GM10847 (cell line): ENCODE data around the gene TNPO1.

Experiments used
- POLR2A ChIP-seq: IDR thresholded peaks from 2 replicates; pipeline ENCODE4 v1.6.1; 2011; ENCODE audit not compliant: insufficient read length; ENCODE audit errors: extremely low read depth

TNPO1 gene

DNA sequence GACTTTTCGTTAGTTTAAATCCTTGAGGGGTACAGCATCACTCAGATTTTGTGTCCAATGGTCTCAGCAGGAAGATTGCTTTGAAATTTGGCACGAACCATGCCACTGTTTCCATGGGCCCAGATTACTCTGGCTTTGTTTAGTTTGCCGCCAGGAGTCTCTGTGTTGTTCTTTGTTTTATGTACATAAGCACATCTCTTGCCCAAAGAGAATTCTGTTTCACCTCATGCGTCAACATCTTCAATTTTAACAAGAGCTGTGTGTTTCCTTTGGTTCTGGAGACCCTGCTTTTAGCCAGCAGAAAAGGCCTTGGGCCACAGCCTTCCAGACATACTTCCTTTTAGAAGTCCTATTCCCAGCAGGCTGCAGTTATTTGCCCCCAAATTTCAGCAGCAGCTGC, 62.4 kb downstream of the TNPO1 start:
- TF ChIP-seq POLR2A = no peak

DNA sequence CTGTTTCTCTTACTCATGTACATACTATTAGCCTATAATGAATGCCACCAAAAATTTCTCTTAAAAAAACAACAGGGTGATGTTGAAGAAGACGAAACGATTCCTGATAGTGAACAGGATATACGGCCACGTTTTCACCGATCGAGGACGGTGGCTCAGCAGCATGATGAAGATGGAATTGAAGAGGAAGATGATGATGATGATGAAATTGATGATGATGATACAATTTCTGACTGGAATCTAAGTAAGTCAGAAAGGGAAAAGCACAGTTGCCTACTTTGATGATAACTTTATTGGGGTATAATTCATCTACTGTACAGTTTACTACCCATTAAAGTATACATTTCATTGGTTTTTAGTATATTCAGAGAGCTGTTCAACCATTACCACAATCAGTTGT, 66.5 kb downstream of the TNPO1 start:
- TF ChIP-seq POLR2A = no peak

DNA sequence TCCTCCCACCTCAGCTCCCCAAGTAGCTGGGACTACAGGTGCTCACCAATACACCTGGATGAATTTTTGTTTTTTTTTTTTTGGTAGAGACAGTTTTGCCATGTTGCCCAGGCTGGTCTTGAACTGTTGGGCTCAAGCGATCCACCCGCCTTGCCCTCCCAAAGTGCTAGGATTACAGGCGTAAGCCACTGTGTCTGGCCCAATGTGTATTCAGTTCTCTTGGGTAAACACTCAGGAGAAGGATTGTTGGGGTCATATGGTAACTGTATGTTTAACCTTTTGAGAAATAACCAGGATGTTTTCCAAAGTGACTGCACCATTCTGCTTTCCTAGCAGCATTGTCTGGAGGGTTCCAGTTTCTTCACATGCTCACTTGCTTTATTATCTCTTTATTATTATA, 67.4 kb downstream of the TNPO1 start:
- no peak for TF ChIP-seq POLR2A

DNA sequence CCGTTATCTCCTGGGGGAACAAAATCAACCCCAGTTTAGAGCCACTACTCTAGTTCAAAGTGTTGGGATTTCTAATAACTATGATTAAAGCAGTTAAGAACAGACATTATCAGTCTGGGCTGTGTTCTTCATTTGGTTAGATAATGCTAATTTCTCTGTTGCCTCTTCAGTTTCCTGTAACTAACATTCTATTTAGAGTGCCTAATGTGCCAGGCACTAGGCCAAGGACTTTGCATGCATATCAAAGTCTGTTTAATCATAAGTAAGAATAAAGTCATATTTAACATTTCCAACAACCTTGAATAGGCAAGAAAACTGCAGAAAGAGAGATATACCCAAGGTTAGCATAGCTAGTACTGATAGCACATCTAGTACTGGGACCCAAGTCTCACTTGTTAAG, 68.4 kb downstream of the TNPO1 start:
- no peak for TF ChIP-seq POLR2A

DNA sequence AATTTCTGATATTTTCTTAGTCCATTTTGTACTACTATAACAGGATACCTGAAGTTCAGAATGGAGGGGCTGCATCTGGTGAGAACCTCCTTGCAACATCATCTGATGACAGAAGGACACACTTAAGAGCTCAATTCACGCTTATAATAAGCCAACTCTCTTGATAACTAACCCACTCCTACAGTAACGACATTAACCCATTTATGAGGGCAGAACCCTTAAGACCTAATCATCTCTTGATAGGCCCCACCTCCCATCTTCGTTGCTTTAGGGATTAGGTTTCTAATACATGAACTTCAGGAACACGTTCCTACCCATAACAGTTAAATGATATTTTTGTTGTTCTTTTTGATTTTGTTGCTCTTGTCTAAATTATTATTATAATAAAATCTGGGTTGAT, 69.4 kb downstream of the TNPO1 start:
- no peak for TF ChIP-seq POLR2A

DNA sequence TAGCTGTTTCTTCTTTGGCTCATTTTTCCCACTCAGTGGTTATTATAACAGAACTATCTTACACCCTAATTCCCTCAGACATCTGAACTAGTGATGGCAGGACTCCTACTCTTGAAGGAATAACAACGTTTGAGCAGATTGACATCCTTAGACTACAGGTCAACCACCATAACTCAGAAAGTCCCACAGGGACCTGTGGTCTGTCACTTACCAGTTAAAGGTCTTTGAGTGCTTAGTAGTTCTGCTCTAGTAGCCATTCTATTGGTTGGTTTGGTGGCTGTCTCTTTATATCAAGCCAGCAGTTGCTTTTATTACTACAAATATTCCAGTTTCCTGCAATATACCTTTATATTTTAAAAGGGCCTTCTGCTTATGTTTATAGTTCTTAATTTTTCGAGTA, 72.1 kb downstream of the TNPO1 start:
- TF ChIP-seq POLR2A = no peak

DNA sequence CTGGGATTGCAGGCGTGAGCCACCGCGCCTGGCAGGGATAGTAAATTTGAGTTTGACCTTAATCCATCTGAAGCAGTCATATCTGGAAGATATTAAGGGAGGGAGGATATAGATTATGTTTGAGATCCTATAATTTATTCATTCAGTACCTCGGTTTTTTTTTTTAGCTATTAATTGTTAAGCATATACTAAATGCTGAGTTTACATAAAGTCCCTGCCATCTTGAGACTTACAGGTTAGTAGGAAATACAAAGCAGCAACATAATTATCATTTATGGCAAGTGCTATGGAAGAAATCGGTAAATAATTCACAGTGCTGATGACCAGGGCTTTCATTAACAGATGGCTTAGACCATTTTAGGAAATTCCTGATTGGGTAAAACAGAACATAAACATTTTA, 72.9 kb downstream of the TNPO1 start:
- no peak for TF ChIP-seq POLR2A

DNA sequence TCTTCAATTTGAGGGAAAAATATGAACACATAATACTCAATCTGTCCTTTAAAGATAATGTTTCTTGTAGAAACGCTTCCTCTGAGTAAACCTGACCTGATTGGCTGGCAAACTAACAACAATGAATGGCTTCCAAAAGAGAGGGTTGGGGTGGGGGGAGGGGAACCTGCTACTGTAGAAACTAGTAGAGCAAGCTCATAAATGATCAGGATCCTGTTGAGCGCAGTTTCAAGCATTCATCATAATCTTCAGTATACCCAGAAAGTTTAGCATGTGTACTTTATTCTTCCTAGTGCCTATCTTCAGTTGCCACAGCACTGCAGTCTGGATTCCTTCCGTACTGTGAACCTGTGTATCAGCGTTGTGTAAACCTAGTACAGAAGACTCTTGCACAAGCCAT, 76.4 kb downstream of the TNPO1 start:
- TF ChIP-seq POLR2A = no peak

DNA sequence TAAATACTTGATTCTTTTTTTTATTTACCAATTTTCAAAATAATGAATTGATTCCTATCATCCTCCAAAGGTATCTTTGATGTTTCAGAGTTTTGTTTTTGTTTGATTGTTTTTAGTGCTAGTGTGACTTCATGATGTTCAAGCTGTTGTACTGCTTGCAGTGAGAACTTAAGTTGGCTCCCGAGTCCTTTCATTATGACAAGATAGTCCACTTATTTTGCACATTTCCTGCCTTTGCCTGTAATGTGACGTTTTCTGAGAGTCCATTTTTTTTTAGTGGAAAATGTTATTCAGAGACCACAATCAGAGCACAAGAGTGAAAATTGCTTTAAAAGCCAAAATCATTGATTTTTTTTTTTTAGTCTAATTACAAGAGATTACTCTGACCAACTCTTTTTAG, 79.3 kb downstream of the TNPO1 start:
- TF ChIP-seq POLR2A = no peak

DNA sequence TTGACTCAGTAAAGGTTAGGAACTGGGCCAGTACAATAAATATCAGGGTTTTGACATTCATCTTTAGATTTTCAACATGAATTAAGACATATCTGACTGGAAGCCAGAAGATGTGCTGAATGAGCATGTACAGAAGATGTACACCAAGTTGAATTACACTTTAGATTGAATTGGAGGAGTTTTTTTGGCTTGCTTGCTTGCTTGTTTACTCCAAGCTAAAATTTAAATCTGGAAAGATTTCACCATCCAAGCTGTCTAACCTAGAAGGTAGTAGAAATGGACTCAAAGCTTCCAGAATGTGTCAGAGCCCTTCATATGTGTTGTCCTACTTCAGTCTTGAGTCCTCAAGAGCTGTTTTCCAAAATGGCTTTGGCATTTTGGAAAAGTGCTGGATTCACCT, 90.3 kb downstream of the TNPO1 start:
- TF ChIP-seq POLR2A = no peak

DNA sequence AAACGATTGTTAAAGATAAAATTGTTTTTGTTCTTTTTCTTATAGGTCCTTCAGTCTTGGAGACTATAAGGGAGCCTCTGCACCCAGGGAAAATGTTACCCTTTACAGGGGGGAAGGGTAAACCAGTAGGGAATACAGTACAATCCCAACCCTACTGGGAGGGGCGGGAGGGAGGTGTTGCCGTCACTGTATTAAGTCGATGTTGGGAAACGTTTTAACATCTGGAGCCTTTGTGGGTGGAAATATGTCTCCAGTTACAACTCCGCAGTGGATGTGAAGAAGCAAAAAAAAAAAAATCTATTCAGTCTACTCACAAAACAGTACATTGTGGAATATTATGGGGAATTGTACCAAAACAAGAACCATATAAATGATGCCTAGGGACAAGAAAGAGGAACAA, 92.2 kb downstream of the TNPO1 start:
- no peak for TF ChIP-seq POLR2A

DNA sequence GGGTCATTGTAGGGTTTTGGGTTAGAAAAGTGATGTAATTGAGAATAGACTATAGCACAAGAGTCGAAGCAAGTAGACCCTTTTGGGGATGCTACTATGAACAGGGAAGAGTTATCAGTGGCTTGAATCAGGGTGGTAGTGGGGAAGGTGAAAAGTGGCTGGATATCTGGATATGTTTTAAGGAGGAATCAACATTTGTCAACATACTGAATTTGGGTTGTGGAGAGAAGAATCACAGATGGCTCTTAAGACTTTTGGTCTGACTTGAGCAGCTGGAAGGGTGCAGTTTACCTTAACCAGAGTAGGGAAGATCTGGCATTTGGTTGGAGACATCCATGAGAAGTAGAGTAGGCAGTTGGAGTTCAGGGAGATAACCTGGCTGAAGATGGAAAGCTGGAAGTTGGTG, 100.9 kb downstream of the TNPO1 start:
- TF ChIP-seq POLR2A = no peak

DNA sequence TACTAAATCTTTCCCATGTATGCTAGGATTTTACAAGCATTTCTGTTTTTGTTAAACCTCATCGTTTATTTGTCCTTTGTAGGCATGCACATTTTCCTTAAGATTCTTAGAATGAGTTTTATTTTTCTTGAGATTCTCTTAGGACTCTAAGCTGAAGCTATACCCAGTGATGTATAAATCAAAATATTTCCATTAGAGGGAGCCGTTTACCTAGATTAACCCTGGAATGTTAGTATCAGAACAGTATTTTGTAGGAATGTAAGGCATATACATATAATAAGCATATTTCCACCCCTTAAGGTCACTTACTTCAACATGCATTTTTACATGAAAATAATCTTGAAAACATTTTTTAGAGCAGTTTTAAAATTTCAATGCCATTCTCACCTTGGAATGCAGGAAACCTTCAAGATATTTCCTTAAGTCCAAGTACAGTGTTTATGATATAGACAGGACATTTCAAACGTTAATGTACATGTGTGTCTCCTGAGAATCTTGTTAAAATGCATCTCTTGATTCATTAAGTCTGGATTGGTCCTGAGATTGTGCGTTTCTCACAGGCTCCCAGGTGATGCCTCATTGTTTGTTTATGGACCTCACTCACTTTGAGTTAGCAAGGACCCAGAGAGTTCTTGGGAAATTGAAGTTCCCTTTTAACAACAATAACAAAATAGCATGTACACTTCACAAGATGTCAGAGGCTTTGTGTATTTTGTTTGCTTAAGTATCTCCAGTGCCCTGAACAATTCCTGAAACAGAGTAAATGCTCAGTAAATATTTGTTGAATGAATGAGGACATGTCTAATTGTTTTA, 104.4 kb downstream of the TNPO1 start:
- no peak for TF ChIP-seq POLR2A

DNA sequence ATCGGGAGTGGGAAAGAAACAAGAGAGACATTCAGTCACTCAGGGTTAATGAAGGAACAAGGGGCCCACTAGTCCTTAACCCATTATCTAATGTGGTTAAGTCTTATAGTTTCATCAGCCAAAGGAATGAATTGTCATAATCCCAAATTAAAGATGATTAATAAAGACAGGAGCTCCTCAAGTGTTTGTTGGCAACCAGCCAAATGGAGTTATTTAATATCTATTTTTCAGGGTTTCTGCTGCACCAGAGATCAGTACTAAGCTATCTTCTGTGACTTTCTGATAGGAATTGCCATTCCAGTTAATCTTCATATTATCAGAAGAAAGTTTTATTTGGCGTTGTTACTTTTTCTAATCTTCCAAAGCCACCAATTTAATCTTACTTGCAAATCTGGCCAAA, 105.4 kb downstream of the TNPO1 start:
- no peak for TF ChIP-seq POLR2A

DNA sequence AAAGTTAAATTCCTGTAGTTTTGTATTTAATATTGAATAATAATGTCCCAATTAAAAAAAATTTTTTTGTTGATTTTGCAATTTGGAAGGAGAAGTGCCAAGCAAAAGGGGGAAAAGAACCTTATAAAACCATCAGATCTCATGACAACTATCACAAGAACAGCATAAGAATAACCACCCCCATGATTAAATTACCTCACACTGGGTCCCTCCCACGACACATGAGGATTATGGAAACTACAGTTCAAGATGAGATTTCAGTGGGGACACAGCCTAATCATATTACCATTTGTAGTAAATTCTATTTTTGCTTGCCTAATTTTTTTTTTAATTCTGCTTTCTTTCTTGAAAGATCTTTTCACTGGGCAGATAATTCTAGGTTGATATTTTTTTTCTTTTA, 106.0 kb downstream of the TNPO1 start:
- no peak for TF ChIP-seq POLR2A

DNA sequence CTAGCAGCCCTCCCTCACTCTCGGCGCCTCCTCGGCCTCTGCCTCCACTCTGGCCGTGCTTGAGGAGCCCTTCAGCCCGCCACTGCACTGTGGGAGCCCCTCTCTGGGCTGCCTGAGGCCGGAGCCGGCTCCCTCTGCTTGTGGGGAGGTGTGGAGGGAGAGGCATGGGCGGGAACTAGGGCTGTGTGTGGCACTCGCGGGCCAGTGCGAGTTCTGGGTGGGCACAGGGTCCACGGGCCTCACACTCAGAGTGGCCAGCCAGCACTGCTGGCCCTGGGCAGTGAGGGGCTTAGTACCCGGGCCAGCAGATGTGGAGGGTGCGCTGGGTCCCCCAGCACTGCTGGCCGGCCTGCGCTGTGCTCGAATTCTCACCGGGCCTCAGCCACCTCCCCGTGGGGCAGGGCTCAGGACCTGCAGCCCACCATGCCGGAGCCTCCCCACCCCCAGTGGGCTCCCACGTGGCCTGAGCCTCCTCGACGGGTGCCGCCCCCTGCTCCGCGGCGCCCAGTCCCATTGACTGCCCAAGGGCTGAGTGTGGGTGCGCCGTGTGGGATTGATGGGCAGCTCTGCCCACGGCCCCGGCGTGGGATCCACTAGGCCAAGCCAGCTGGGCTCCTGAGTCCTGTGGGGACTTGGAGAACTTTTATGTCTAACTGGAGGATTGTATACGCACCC, 109.0 kb downstream of the TNPO1 start:
- TF ChIP-seq POLR2A = no peak

DNA sequence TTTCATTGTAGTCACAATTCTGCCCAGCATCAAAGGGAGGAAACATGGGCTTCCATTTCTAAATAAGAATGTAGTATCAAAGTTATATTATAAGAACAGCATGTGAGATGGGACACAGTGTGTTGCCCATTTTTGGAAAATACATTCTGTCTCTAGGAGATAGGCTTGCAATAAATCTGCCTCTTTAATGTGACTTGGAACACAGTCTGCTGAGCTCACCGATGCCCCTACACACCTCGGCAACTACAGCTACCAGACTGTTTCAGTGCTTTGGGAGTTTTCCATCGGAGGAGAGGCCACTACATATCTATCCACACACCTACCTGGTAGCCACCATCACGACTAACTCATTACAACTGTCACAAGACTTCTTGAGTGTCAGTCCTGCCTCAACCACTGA, 120.4 kb downstream of the TNPO1 start:
- TF ChIP-seq POLR2A = no peak
